ENCODE measurements around the gene POLA1.

Gene POLA1

GRCh38 chrX:24899391-24899790 is 205.7 kb downstream of the POLA1 start:
- peak; percentile 88 for DNase-seq

- DNase-seq, result no peak
Observed at GRCh38 chrX:24900234-24900633, 206.5 kb downstream of the POLA1 start.

- DNase-seq, result no peak
Observed at GRCh38 chrX:24902806-24903205, 209.1 kb downstream of the POLA1 start.

- DNase-seq, result no peak
Observed at GRCh38 chrX:24918715-24919114, 225.0 kb downstream of the POLA1 start.

GRCh38 chrX:24920769-24921168 is 227.1 kb downstream of the POLA1 start:
- DNase-seq, result no peak

- no peak for DNase-seq
Observed at GRCh38 chrX:24925430-24925829, 231.7 kb downstream of the POLA1 start.

- DNase-seq, result no peak
Observed at GRCh38 chrX:24927372-24927771, 233.7 kb downstream of the POLA1 start.

GRCh38 chrX:24928114-24928513 is 234.4 kb downstream of the POLA1 start:
- peak; percentile 95 for DNase-seq

GRCh38 chrX:24934279-24934678 is 240.6 kb downstream of the POLA1 start:
- no peak for DNase-seq

GRCh38 chrX:24945009-24945408 is 251.3 kb downstream of the POLA1 start:
- DNase-seq, result no peak

- DNase-seq, result no peak
Observed at GRCh38 chrX:24946369-24946768, 252.7 kb downstream of the POLA1 start.

GRCh38 chrX:24954732-24955131 is 261.0 kb downstream of the POLA1 start:
- no peak for DNase-seq

GRCh38 chrX:24955372-24955930 is 261.7 kb downstream of the POLA1 start:
- DNase-seq, result no peak

- DNase-seq, result no peak
Observed at GRCh38 chrX:24956828-24957227, 263.1 kb downstream of the POLA1 start.

- DNase-seq, result no peak
Observed at GRCh38 chrX:24961809-24962208, 268.1 kb downstream of the POLA1 start.

- no peak for DNase-seq
Observed at GRCh38 chrX:24963823-24964222, 270.1 kb downstream of the POLA1 start.

GRCh38 chrX:24965372-24965771 is 271.7 kb downstream of the POLA1 start:
- no peak for DNase-seq

GRCh38 chrX:24969812-24970211 is 276.1 kb downstream of the POLA1 start:
- no peak for DNase-seq

- DNase-seq, result no peak
Observed at GRCh38 chrX:24979081-24979480, 285.4 kb downstream of the POLA1 start.

GRCh38 chrX:24981030-24981429 is 287.3 kb downstream of the POLA1 start:
- no peak for DNase-seq

GRCh38 chrX:24982306-24982965 is 288.7 kb downstream of the POLA1 start:
- peak; percentile 9 for DNase-seq

- no peak for DNase-seq
Observed at GRCh38 chrX:24983931-24984330, 290.2 kb downstream of the POLA1 start.

- DNase-seq, result no peak
Observed at GRCh38 chrX:24985120-24985519, 291.4 kb downstream of the POLA1 start.

GRCh38 chrX:24987731-24988130 is 294.0 kb downstream of the POLA1 start:
- DNase-seq, result no peak

- peak; percentile 63 for DNase-seq
Observed at GRCh38 chrX:24988314-24988713, 294.6 kb downstream of the POLA1 start.
